HK-2 (cell line): ENCODE results near the gene NRXN3.
A peak's percentile ranks its signal among the peaks of the same experiment; 100 is the strongest.

ENCODE experiments used
- DNase-seq: peaks from one replicate; pipeline ENCODE4 v3.0.0-alpha.2; 2018; ENCODE audit not compliant: unreplicated experiment

NRXN3 gene

DNA sequence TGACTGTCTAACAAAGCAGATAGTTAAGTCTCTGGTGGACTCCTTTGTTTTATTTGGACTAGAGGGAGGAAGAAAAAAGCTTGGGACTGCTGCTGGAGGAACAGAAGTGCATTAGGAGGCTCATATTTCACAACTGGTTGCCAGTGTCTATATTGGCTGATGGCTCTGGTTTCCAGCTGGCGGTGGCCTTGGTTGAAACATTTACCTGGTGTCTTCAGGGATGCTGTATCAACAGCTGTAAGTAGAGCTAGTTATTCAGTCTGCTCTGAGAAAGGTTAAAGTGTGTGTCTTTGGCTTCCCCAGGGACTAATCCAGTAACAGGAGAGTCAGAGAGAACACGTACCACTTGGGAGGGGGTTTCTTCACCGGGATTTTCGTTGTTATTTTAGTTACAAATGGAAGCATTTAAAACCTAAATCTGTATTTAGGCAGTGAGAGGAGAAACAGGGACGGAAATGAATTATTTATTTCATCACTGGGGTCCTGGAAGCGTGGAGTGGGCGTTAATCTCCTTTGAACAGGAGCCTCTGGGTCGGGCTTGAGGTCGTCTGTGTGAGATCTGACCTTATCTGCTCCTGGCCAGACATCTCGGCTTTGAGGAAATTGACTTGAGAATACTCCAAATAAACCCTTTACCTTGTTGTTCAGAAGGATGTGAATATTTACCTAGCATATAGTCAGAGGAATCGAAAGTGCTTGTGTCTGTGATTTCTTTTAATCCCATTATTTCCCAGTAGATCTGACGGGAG lies 149.9 kb downstream of the NRXN3 start:
- DNase-seq: no peak

DNA sequence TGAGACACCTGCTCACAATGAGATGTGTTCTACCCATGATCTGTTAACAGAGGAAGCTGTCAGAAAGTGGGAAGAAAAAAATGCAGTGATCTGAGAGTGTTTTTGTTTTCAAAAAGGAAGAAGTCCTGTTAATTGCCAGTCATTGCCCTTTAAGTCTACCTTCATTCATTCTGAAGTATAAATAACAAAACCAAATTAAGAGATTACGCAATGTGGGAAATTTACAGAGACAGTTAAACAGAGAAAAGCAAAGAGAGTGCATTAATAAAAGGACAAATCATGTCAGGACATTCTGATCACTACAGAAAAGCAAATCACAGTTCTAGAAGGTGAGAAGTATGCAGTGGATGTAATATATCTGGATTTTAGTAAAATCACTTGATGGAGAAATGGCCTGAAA lies 154.2 kb downstream of the NRXN3 start:
- DNase-seq: no peak

DNA sequence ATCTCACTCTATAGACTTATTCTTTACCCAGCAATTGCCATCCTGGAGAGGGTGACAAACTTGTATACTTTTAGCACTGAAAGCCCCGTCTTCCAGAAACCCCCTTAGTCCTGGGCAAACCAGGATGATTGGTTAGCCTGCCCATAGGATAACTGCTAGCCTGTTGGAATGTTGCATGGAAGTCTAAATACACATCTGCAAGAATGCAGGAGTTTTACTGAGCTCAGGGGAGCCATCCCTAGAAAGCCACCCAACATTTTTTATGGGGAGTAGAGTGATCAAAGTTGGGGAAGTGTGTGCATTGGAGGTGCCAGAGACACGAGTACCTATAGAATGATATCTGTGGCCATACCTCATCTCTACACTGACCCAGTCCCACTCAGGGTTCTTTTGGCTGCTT lies 155.7 kb downstream of the NRXN3 start:
- no peak for DNase-seq

DNA sequence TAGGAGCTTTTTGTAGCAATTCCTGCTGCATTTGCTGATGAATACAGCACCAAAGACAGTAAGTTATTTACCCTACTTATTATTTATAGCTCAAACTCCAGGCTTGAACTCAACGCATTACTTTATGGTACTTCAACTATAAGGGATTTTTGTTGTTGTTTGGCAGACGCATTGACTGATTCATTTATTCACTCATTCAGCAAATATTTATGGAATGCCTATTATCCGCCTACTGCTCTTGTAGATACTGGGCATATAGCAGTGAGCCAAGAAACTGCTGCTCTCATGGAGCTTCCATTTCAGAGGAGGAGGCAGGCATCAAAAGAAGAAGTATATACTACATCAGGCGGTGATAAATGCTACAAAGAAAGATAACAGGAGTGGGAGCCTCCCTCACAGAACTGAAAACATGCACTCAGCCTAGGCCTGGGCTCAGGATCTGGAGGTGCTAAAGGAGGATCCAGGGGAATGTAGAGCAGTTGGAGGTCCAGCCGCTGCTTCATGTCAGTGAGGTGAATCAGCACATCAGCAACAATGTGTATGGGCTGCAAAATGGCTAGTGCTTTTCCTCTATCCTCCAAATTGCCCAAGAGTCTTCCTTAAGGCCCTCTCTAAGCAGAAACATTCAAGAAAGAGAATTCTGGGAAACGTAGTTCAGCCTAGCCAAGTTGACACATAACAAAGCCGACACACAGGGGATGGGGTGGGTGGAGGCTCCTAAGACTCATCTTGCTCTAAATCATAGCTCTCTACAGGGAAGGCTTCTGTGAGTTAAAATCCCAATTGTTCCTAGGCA lies 157.5 kb downstream of the NRXN3 start:
- no peak for DNase-seq

DNA sequence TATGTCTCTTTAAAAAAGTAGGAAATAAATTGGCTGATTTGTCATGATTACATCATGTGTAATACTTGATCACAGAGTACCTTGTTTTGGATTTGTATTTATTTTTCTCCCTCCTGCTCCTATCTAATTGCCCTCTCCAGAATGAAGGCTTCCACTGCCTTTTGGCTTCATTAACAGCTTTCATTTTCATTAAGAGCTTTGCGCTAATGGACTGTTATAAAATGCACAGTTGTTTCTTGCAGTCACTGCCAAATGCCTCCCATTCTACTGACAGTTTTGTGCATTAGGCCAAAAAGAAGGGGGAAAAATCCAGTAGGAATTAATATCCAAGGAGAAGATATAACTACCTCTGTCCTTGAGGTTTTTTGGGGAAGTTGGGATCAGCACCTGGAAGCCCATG lies 159.2 kb downstream of the NRXN3 start:
- no peak for DNase-seq

DNA sequence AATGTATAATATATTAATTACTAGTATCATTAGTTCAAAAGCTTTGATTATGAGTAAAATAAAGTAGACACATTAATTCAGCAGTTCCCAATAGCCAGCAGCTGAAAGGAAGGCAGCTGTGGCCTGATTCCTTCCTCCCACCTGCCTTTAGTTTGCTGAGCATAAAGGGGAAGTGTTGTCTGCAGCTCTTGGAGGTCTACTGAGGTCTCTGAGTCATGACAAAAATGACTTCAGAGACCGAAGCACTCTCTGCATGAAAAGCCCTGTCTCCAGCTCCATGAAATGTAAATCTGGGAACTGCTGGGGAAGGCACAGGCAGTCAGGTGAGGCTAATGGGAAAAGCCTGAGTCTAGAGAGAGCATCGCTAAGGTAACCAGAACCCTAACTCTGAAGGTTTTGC lies 165.4 kb downstream of the NRXN3 start:
- DNase-seq: no peak

DNA sequence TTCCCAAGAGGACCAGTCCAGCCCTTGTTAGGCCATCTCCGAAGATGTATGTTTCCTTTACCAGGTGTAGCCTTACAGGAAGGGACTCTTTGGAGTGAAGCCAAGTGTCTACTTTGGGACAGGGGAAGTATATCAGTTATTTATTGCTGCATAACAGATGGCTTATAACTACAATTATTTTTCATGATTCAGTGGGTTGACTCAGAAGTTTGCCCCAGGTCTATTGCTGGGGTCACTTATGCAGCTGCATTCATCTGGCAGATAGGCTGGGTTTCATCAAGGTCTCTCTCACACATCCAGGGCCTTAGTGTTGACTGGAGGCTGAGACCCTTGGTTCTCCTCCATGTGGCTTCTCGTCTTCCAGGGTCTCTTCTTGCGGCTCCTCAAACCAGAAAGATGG lies 170.1 kb downstream of the NRXN3 start:
- no peak for DNase-seq

DNA sequence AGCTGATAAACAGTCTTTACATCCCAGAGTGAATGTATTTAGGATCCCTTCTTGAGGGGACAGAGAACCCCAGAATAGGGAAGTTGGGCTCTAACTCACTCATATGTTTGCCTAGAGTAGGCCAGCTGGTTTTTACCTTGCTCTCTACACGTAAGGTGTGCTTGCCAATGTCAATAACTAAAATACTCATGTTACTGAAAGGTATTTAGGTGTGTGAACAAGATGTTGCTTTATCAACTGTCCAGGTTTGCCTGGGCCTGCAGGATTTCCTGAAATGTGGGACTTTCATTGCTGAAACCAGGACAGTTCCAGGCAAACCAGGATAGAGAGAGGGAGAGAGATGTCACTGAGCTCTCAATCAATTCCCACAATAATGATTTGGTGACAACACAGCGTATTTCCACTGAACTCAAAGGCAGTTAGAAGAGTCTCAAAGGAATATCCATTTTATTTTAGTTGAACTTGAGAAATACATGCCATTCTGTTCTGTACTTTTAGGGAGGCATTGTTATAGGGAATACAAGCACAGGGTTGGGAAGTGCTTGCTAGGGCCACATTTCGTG lies 171.7 kb downstream of the NRXN3 start:
- DNase-seq: no peak

DNA sequence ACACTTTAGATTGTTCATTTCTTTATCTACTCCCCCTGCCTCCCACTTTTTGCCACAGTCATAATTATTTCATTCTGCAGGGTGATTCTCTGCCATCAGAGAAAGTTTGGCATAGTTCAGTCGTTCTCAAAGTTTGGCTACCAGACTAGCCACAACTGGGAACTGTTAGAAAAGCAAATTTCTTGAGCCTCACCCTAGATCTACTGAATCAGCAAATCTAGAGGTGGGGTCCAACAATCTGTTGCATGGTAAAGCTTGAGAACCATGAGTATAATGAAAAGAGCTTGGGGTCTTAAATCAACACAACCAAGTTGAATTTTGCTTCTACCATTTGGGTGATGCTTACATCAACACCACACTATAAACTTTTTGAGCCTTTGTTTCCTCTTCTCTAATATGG lies 172.7 kb downstream of the NRXN3 start:
- no peak for DNase-seq

DNA sequence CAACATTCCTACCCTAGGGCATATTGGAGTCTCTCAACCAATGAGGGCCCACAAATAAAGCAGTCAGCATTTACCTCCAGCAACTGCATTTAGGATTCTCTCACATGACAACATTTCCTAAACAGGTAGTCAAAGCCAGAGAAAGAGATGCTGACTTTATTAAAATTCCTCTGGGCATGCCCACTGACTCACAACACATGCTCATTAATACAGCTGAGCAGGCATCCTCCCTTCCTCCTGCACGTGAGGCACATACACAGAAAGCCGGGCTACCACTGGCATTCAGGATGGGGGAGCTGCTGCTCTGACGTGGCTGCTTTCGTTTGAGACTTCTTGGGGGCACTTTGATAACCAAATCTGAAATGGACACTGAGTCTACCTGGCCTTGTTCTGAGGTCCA lies 174.1 kb downstream of the NRXN3 start:
- no peak for DNase-seq

DNA sequence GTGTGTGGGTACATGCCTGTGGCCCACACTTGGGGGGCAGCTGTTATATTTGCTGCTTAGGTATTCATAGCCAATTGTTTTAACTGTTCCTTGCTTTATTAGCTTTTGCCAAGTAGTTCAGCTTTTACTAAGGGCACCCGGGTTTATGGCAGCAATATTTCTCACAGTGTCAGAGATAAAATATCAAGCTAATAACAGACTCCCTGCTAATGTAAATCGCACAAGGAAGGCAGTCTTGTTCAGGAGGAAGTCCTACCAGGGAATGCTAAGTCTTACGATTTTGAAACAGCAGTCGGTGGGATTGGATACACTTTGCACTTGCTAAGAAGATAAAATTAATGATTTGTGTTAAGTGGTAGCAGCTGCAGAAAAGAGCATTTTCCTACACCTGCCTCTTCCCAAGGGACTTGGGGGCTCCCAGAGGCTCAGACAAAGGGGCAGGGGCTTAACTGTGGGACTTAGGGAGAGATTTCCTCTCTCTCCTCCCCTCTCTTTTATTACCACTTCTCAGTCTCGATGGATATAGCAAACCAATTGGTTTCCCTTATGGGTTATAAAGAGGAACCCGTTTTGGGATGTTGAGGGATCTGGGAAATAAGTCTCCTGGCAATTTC lies 175.1 kb downstream of the NRXN3 start:
- no peak for DNase-seq

DNA sequence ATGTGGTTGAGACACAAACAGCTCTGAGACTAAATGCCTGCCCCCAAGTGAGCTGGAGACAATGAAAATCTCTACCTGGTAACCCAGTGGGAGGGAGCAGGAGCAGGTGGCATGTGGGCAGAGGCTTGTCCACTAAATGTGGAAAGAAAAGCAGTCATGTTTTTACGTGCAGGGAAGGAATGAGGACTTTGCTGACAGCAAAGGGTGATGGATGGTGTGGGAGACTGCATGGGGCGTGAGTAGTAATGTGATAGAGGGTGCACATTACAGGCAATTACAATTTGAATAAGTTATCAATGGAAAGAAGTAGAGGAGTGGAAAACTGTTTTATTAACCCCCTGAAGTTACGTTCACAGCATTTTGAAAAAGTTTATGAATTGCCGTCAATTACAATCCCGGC lies 176.6 kb downstream of the NRXN3 start:
- no peak for DNase-seq

DNA sequence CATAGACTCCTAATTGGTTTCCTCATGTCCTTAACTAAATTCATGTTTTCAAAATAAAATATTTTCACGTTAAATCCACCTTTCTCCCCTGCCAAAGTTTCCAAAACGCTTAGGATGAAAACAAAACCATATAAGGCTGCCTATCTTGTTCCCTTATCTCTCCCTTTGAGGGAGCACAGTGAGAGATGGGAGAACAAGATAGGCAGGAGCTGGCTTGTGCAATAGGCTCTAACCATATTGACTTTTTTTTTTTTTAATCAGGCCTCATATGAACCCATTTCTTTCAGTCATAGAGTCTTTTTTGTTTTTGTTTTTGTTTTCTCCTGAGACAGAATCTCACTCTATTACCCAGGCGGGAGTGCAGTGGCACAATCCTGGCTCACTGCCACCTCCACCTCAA lies 184.9 kb downstream of the NRXN3 start:
- DNase-seq: no peak

DNA sequence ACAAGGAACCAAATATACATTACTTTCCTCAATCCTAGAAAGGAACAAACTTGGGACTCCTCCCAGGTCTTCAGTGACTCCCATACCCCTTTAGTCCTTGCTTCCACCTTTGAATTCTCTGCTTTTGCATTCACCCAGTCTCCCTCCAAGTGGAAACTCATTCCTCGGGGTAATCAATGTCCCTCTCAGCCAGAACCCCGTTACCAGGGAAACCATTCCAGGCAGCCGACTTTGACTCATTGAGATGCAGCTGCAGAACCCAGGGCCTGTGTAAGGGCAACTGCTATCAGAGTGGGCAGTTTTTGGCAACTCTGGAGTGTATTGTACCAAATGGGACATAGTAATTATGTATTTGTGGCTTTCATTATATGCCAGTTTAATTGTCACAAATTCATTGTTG lies 186.2 kb downstream of the NRXN3 start:
- no peak for DNase-seq

DNA sequence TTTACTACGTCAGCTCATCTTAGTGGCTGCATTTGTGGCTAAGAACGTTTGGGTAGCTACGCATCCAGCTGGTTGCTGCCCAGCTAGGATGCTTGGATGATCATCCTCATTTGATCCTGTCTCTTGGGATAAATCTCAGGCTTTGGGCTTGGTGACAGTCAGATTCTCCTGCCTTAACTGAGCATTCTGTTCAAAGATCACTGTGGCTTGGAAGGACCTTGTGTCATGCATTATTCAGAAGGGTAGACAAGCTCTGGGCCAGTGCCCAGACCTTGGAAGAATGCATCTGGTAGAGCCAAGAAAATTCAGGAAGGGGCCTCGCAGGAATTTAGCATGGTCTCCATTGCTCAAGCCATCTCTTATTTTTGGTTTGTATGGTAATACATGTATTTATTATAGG lies 188.4 kb downstream of the NRXN3 start:
- DNase-seq: no peak

DNA sequence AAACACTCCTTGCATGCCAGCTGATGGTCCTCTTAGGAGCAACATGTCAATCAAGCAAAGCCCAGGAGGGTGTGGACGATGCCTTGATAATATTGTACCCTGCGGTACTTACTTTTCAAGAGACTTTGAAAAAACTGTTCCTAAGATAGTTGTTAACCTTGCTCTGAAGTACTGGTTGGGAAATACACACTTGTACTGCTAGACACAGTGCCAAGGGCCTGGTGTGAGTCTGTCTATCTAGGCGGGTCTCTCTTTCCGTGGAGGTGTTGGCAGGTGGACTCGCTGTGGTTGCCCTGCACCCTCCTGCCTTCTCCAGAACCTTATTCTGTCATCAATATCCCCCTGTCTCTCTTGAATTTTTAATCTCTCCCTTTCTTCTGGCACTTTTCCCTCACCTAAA lies 189.4 kb downstream of the NRXN3 start:
- DNase-seq: no peak

DNA sequence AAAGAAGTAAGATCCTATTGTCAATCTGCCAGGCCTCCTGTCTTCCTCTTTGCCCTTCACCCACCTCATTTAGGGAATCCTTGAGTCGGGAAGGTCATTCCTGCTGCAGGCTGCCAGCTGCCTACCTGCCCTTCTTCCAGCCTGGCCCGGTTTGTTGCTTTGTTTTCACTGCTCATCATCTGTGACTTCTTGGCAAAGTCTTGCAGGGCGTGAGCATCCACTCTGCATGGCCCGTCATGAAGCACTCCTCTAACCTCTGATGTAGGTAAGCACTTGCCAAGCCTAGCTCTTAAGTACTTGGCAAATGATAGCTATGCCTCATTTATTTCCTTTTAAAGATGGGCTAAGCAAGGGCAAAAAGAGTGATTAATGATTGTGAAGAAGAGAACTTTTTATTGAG lies 192.8 kb downstream of the NRXN3 start:
- DNase-seq: no peak

DNA sequence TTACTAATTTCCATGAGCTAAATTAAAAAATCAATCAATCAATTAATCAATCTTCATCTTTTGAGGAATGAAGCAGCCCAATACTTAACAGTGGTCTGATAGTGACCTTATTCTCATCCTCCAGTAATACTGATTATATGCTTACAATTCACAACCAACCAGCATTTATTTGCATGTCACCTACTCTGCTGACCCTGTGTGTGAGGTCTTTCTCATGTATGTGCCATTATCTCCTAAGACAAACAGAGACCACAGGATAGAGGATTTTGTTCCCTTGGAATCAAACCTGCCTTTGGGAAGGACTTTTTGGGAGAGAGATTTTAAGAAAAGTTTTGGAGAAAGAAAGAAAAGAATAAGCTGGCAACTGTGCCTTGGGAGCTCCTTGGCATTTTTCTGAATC lies 197.2 kb downstream of the NRXN3 start:
- DNase-seq: no peak

DNA sequence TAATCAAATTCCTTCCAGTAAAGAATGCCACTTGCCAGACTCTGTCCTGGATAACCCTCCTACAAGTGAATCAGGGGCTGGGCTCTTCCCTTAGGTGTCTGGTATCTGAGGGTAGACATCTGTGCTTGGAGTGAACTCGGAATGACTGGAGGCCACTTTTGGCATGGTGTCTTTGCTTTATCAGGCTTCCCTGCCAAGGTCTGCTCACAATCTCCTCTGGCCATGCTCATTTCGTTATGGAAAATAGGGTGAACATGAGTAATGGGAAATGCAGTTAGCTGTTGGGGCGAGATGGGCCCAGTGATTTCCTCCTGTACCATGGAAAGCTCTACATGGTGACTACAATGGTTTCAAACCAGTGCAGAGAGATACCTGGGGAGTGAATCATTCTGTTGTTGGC lies 212.9 kb downstream of the NRXN3 start:
- no peak for DNase-seq

DNA sequence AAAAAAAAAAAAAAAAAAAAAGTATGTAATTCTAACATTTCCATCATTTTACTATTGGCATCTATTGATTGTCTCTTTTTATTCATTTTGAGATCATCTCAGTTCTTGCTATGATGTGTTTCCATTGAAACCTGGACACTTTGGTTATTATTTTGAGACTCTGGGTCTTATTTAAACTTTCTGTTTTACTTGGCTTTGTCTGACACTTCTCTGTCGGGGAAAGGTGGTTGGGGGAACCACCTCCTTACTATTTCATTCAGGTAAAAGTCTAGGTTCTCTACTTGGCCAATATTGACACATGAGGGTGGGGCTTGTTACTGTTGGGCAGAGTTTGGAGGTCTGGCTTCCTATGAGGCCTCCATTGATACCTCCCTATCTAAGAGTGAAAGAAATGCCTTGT lies 228.0 kb downstream of the NRXN3 start:
- no peak for DNase-seq

DNA sequence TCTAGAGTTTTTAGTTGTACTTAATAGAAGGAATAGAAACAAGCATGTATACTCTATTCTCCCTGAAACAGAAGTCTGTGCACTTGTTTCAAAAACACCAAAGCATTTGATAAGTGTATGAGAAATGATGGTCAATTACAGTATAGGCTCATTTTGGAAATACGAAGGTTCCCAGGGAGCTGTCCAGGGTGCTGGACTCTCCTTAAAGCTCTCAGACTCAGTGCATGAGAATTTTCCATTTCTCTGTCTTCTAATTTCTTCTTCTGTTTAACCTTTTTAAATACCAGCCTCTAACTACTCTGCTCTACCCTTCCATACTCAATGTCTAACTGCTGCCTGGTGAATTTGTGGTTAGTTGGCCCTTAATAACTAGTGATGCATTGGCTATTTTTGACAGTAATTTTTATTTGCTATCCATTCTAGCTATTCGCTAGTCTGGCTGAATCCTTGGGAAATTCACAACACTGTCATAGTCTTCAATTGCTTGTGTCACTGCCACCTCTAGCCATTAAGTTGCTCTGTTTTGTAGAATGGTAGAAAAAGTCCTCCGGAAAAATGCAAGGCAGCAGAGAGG lies 229.2 kb downstream of the NRXN3 start:
- peak; percentile 37 for DNase-seq

DNA sequence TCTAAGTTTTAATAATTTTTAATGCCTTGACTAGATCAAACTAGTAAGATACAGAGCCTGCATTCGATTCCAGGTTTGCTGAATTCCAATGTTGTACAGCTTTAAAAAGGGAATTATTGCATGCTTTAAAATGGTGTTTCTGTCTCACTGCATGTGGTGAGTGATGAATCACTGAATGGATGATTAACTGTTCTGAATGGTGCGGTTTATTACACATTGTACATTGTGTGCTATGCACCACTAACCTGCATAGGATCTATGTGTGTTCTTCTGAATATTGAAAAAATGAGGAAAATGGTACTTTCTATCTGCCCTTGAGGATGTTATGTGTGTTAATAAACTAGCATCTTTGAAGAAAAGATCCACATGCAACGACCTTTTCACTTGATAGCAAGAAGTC lies 231.7 kb downstream of the NRXN3 start:
- DNase-seq: no peak
